Activated CD4-positive, alpha-beta memory T cell treated with anti-CD3 and anti-CD28 coated beads, Interleukin-2, amount 10 ng/mL, durations not matched to agents 7 days and 5 days (primary cell): ENCODE data around the gene KRT39. TPM values are rescaled to one million over a fixed set of nuclear protein-coding genes. Genes with fewer than 3 reads are reported as not detected.

ENCODE experiments used
- CTCF ChIA-PET: fragments of 350-600 bp; sonication (Branson Sonifier 250); formaldehyde crosslinking; loops from one replicate; lab custom pipeline; 2021; ENCODE audit warnings: antibody characterized with exemption, inconsistent platforms; lab: Charles Lee
- POLR2A ChIA-PET: fragments of 350-600 bp; sonication (Branson Sonifier 250); formaldehyde crosslinking; loops from one replicate; lab custom pipeline; 2021; ENCODE audit warnings: antibody characterized with exemption; lab: Charles Lee
- DNase-seq: peaks from one replicate; pipeline ENCODE4 v3.0.0-alpha.2; 2020
- H3K27ac Mint-ChIP-seq: one replicate; pipeline ENCODE4 v1.8.0; 2021; ENCODE audit warnings: mild to moderate bottlenecking, mixed read lengths
- H3K27me3 Mint-ChIP-seq: one replicate; pipeline ENCODE4 v1.8.0; 2021; ENCODE audit warnings: mixed read lengths
- H3K36me3 Mint-ChIP-seq: one replicate; pipeline ENCODE4 v1.8.0; 2021; ENCODE audit warnings: low read depth, mixed read lengths
- H3K4me1 Mint-ChIP-seq: one replicate; pipeline ENCODE4 v1.8.0; 2021; ENCODE audit warnings: mixed read lengths
- H3K4me3 Mint-ChIP-seq: one replicate; pipeline ENCODE4 v1.8.0; 2021; ENCODE audit warnings: mild to moderate bottlenecking, mixed read lengths
- H3K9me3 Mint-ChIP-seq: one replicate; pipeline ENCODE4 v1.8.0; 2021; ENCODE audit warnings: mixed read lengths
- total RNA-seq, 2 experiments: library from RNA; stranded (reverse); gene quantifications; one replicate each; pipeline ENCODE4 v1.2.3, GENCODE V29; 2021

KRT39 gene
- total RNA-seq, 2 experiments from 2014 or later = not detected

DNA sequence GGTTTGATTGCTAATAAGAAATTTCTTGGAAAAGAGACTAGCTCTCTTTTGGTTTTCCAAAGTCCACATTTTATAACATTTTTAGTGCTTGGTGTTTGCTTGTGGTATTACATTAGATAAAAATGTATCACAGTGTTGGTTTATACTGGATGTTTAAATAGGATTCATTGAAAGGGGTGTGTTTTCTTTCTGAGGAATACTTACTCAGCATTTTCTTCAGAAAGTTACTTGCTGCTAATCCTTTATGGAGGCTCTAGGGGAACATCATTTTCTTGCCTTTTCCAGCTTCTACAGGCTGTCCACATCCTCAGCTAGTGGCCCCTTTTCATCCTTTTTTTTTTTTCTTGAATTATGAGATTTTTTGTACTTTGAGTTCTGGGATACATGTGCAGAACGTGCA lies 834 bp upstream of the KRT39 start:
- H3K27ac Mint-ChIP-seq = no peak overlapping the region
- no peak for DNase-seq
- H3K4me1 Mint-ChIP-seq = no peaks in the 10 kb centered on the region
- no peak overlapping the region for H3K4me3 Mint-ChIP-seq
- H3K36me3 Mint-ChIP-seq = no peaks in the 10 kb centered on the region
- H3K9me3 Mint-ChIP-seq = no peaks in the 10 kb centered on the region
- ChIA-PET CTCF (interaction anchor here (1.4 kb wide), 1 partner anchor 65 kb away, joined by 4 read pairs; no protein-coding TSS in a partner anchor), POLR2A (no interaction called here)
- peaks cover 11% of the 10 kb centered on the region for H3K27me3 Mint-ChIP-seq

- Mint-ChIP-seq H3K4me1 (no peaks in the 10 kb centered on the region), H3K9me3 (no peaks in the 10 kb centered on the region), H3K36me3 (no peaks in the 10 kb centered on the region), H3K27me3 (peaks cover 2% of the 10 kb centered on the region), H3K27ac (no peak overlapping the region), H3K4me3 (no peak overlapping the region)
- CTCF ChIA-PET = interaction anchor here (1.3 kb wide), 1 partner anchor 17 kb away, joined by 3 read pairs; no protein-coding TSS in a partner anchor
- DNase-seq = no peak
- POLR2A ChIA-PET = no interaction called here
Observed at GRCh38 chr17:40963838-40964237, 2.9 kb downstream of the KRT39 start.

GRCh38 chr17:40962059-40962561 lies 4.6 kb downstream of the KRT39 start:
- no peaks in the 10 kb centered on the region for H3K27me3 Mint-ChIP-seq
- POLR2A ChIA-PET = no interaction called here
- no peak overlapping the region for H3K27ac Mint-ChIP-seq
- no peaks in the 10 kb centered on the region for H3K36me3 Mint-ChIP-seq
- no peaks in the 10 kb centered on the region for H3K4me1 Mint-ChIP-seq
- DNase-seq = no peak
- no peak overlapping the region for H3K4me3 Mint-ChIP-seq
- CTCF ChIA-PET = interaction anchor here (0.9 kb wide), 1 partner anchor 360 kb away, joined by 3 read pairs; no protein-coding TSS in a partner anchor
- H3K9me3 Mint-ChIP-seq = no peaks in the 10 kb centered on the region

- H3K36me3 Mint-ChIP-seq = no peaks in the 10 kb centered on the region
- no peaks in the 10 kb centered on the region for H3K27me3 Mint-ChIP-seq
- ChIA-PET CTCF (interaction anchor here (0.8 kb wide), 1 partner anchor 37 kb away, joined by 3 read pairs; no protein-coding TSS in a partner anchor), POLR2A (no interaction called here)
- no peak overlapping the region for H3K27ac Mint-ChIP-seq
- H3K4me3 Mint-ChIP-seq = no peak overlapping the region
- DNase-seq = no peak
- no peaks in the 10 kb centered on the region for H3K9me3 Mint-ChIP-seq
- H3K4me1 Mint-ChIP-seq = no peaks in the 10 kb centered on the region
Observed at GRCh38 chr17:40961591-40961990, 5.2 kb downstream of the KRT39 start.

- H3K9me3 Mint-ChIP-seq = no peaks in the 10 kb centered on the region
- no peaks in the 10 kb centered on the region for H3K4me1 Mint-ChIP-seq
Observed at GRCh38 chr17:40960144-40960543, 6.6 kb downstream of the KRT39 start.

DNA sequence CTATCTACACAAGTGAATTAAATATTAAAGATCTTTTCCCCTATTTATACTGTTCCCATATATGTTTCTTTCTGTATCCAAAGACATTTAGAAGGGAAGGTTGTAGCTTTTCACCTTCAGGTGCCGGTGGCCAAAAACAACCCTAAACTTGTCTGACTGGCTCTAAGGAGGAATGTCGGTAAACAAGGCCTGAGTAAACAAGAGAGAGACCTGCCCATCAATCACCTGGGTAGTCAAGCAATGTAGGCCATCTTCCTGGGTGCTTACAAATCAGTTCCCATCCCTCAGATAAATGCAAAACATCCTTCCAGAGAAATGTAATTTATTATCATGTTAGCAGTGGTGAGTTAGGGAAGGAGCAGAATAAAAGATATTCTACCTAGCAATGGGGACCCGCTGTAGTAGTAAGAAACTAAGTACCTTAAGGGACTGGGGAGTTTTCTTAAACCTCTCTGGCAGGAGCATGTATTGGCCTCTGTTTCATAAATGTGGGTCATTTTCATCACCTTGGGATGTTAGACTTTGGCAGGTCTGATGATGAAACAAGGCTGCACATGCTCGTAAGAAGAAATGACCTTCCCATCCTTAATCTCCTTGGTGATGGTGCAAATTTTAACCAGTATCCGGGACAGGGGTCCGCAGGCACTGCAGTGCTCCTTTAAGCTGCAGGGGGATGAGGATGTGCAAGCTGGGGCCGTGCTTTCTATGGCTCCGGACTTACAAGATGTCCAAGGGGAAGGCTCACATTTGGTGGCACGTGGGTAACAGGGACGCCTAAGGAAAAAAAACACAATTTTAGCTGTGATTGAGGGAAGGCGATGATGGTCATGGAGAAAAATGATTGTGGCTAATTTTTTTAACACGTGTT lies 8.4 kb downstream of the KRT39 start:
- H3K4me3 Mint-ChIP-seq = no peak overlapping the region
- no peaks in the 10 kb centered on the region for H3K4me1 Mint-ChIP-seq
- no peak overlapping the region for H3K27ac Mint-ChIP-seq
- DNase-seq = no peak
- ChIA-PET CTCF (interaction anchor here (0.8 to 1.5 kb wide), 2 partner anchors 49 to 591 kb away, joined by 3 to 5 read pairs; no protein-coding TSS in a partner anchor), POLR2A (no interaction called here)
- H3K27me3 Mint-ChIP-seq = peaks cover 7% of the 10 kb centered on the region
- H3K9me3 Mint-ChIP-seq = no peaks in the 10 kb centered on the region
- H3K36me3 Mint-ChIP-seq = no peaks in the 10 kb centered on the region

More at GRCh38 chr17:40960144-40960543, 6.6 kb downstream of the KRT39 start:
- Mint-ChIP-seq H3K27me3 (no peaks in the 10 kb centered on the region), H3K36me3 (no peaks in the 10 kb centered on the region), H3K4me3 (no peak overlapping the region), H3K27ac (no peak overlapping the region)
- ChIA-PET CTCF (no interaction called here), POLR2A (no interaction called here)
- DNase-seq = no peak

DNA sequence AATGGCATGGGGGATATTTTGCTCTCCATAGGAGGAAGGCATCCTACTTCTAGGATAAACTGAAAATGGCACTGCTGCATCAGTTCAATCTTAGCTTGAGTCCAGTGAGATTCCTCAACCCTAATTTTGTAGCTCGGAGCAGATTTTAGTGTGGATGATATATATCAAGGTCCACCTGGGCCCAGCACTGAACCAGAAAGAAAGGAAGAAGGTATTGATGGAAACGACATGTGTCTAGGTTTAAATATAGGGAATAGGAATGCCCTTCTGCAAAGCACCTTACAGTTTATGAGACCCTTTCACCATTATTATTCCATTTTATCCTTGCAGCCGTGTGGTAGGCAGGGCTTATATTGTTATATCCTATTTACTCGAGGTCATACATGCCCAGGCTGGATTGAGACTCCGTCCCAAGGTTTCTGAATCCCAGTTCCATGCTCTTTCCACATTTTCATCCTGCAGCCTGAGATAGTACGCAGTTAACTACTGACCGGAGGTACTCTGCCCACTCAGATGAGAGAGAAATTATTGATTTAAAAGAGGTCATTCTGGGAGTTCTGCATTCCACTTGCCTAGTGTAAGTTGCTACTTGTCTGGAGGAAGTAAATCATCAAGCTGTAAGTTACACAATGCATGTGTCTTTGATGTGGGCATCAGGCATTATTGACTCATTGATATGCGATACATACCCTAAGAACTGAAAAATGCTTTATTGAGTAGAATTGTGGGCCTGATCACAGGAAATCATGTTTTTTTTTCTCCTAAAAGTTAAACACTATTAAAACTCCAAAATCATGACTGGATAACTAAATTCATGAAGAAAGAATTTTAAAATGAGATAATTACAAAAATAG lies 10.1 kb downstream of the KRT39 start:
- Mint-ChIP-seq H3K4me3 (no peak overlapping the region), H3K9me3 (no peaks in the 10 kb centered on the region), H3K4me1 (no peaks in the 10 kb centered on the region), H3K27me3 (peaks cover 16% of the 10 kb centered on the region), H3K27ac (no peak overlapping the region), H3K36me3 (no peaks in the 10 kb centered on the region)
- ChIA-PET CTCF (interaction anchor here (1.5 kb wide), 1 partner anchor 592 kb away, joined by 5 read pairs; no protein-coding TSS in a partner anchor), POLR2A (no interaction called here)
- DNase-seq = no peak

DNA sequence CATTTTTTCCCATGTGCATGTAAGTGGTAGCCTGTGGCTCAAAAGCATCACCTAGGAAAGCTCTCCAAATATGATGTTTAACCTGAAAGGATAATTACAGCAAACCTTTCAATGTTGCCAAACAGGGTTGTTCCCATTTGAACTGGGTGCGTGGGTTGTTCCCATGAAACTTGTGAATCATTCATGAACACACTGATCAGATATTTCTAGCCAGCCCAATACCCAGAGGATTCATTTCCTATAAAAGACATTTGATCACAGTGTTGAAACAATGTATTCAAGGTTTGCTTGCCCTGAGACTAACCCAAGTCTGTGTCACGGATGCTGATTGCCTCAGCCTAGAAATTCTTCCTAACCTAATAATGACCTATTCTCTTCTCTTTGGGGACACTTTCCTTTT lies 12.9 kb downstream of the KRT39 start:
- CTCF ChIA-PET = no interaction called here
- Mint-ChIP-seq H3K4me3 (no peak overlapping the region), H3K9me3 (no peaks in the 10 kb centered on the region), H3K36me3 (no peaks in the 10 kb centered on the region), H3K27me3 (peaks cover 29% of the 10 kb centered on the region), H3K27ac (no peak overlapping the region), H3K4me1 (no peaks in the 10 kb centered on the region)
- POLR2A ChIA-PET = no interaction called here
- DNase-seq = no peak

GRCh38 chr17:40952661-40953060 lies 14.1 kb downstream of the KRT39 start:
- no peak for DNase-seq
- Mint-ChIP-seq H3K27me3 (peaks cover 40% of the 10 kb centered on the region), H3K9me3 (no peaks in the 10 kb centered on the region), H3K27ac (no peak overlapping the region), H3K36me3 (no peaks in the 10 kb centered on the region), H3K4me3 (no peak overlapping the region), H3K4me1 (no peaks in the 10 kb centered on the region)
- ChIA-PET CTCF (no interaction called here), POLR2A (no interaction called here)

DNA sequence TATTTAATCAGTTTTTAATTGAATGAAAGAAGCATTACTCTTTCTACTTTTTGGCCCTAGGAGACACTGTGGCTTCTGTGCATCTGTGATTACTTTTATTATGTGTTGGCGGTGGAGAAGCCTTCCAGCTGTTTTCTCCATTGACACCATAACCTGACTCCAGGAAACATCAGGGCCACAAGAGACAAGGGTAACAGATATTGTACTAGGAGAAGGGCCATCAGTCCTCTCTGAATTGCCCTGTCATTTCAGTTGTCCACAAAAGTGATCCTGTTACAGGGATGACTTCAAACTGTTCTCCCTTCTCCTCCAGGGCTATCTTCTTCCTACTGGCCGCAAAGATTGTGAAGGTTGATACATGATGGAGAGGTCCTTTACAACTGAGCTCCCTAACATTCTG lies 14.6 kb downstream of the KRT39 start:
- Mint-ChIP-seq H3K27ac (no peak overlapping the region), H3K4me1 (no peaks in the 10 kb centered on the region), H3K4me3 (no peak overlapping the region), H3K36me3 (no peaks in the 10 kb centered on the region), H3K27me3 (peaks cover 43% of the 10 kb centered on the region), H3K9me3 (no peaks in the 10 kb centered on the region)
- no peak for DNase-seq
- ChIA-PET CTCF (interaction anchor here (1.1 kb wide), 1 partner anchor 11 kb away, joined by 3 read pairs; no protein-coding TSS in a partner anchor), POLR2A (no interaction called here)

DNA sequence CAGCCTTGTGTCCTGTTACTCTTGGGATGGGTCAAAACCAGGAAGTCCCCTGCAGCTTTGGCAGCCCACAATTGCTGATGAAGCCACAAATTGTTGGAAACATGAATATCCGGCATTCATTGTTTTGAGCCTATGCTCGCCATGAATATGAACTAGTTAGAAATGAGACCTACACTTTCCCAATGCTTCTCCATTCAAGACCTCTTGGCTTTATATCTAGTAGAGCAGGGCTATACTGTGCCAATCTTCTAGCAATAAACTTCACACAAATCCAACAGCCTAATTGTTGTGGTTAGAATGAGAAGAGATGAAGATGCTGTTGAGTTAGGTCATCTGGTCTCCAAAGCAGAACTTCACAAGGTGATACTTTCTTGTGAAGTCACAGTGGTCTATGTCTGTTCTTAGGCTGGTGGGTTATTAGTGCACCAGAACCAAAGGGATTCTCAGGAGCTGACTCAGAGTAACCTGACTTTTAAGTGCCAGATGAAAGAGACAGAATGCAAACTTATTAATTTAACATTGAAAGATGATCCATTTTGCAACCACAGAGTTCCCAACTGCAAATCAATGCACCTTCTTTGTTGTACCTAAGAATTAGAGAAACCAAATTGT lies 15.6 kb downstream of the KRT39 start:
- H3K27ac Mint-ChIP-seq = no peak overlapping the region
- H3K4me1 Mint-ChIP-seq = no peaks in the 10 kb centered on the region
- peaks cover 50% of the 10 kb centered on the region for H3K27me3 Mint-ChIP-seq
- no peaks in the 10 kb centered on the region for H3K36me3 Mint-ChIP-seq
- no peak overlapping the region for H3K4me3 Mint-ChIP-seq
- no peaks in the 10 kb centered on the region for H3K9me3 Mint-ChIP-seq
- DNase-seq = no peak
- ChIA-PET POLR2A (no interaction called here), CTCF (interaction anchor here (1.1 kb wide), 1 partner anchor 12 kb away, joined by 3 read pairs; no protein-coding TSS in a partner anchor)

DNA sequence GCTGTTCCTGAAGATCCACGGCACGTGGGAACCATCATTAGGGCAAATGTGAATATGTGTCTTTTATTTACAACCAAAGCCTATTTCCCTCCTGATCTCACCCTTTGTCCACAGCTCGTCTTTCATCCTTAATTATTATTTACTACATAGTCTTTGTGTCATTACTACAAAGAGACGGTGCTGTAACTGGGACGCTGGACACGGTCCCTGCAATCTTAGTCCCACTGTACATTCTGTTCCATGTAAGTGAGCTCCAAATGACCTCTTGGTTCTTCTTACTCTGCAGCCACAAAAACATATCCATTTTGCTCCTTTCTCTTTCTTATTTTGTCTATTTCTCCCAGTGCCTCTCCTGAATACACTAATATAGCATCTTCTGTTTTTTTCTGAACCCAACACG lies 16.6 kb downstream of the KRT39 start:
- H3K4me3 Mint-ChIP-seq = no peak overlapping the region
- no peak for DNase-seq
- ChIA-PET CTCF (no interaction called here), POLR2A (no interaction called here)
- no peak overlapping the region for H3K27ac Mint-ChIP-seq
- no peaks in the 10 kb centered on the region for H3K4me1 Mint-ChIP-seq
- no peaks in the 10 kb centered on the region for H3K36me3 Mint-ChIP-seq
- H3K9me3 Mint-ChIP-seq = no peaks in the 10 kb centered on the region
- peaks cover 55% of the 10 kb centered on the region for H3K27me3 Mint-ChIP-seq
